ENCODE results near the gene FCHSD2.
A peak's percentile ranks its signal among the peaks of the same experiment; 100 is the strongest.

Gene FCHSD2

GRCh38 chr11:73142128-73142377 lies at the start of gene FCHSD2:
FCHSD2 (minus strand) TSS chr11:73142318; CDS start chr11:73141877, 441 bp downstream.
- no peak for DNase-seq

GRCh38 chr11:73191151-73191550 lies 49.0 kb upstream of the FCHSD2 start:
- DNase-seq, result no peak

- DNase-seq, result no peak
These were observed 48.4 kb upstream of the FCHSD2 start for GRCh38 chr11:73190557-73190885.

- DNase-seq, result peak; percentile 8
These were observed 47.8 kb upstream of the FCHSD2 start for GRCh38 chr11:73189723-73190556.

- DNase-seq, result no peak
These were observed 47.2 kb upstream of the FCHSD2 start for GRCh38 chr11:73189315-73189714.

- no peak for DNase-seq
These were observed 46.2 kb upstream of the FCHSD2 start for GRCh38 chr11:73188301-73188700.

- no peak for DNase-seq
These were observed 45.7 kb upstream of the FCHSD2 start for GRCh38 chr11:73187854-73188253.

- DNase-seq, result no peak
These were observed 44.8 kb upstream of the FCHSD2 start for GRCh38 chr11:73186886-73187285.

- DNase-seq, result no peak
These were observed 44.3 kb upstream of the FCHSD2 start for GRCh38 chr11:73186294-73186850.

- DNase-seq, result no peak
These were observed 43.7 kb upstream of the FCHSD2 start for GRCh38 chr11:73185680-73186293.

GRCh38 chr11:73184953-73185671 lies 43.0 kb upstream of the FCHSD2 start:
- peak; percentile 49 for DNase-seq

GRCh38 chr11:73182824-73183321 lies 40.8 kb upstream of the FCHSD2 start:
- no peak for DNase-seq

GRCh38 chr11:73178681-73179080 lies 36.6 kb upstream of the FCHSD2 start:
- DNase-seq, result no peak

- peak; percentile 47 for DNase-seq
These were observed 35.8 kb upstream of the FCHSD2 start for GRCh38 chr11:73177778-73178539.

GRCh38 chr11:73177380-73177777 lies 35.3 kb upstream of the FCHSD2 start:
- no peak for DNase-seq

GRCh38 chr11:73176874-73177155 lies 34.7 kb upstream of the FCHSD2 start:
- DNase-seq, result no peak

GRCh38 chr11:73176145-73176873 lies 34.2 kb upstream of the FCHSD2 start:
- no peak for DNase-seq

GRCh38 chr11:73175551-73176144 lies 33.5 kb upstream of the FCHSD2 start:
- DNase-seq, result no peak

- no peak for DNase-seq
These were observed 32.3 kb upstream of the FCHSD2 start for GRCh38 chr11:73174495-73174791.

- no peak for DNase-seq
These were observed 31.8 kb upstream of the FCHSD2 start for GRCh38 chr11:73173755-73174494.

GRCh38 chr11:73172992-73173656 lies 31.0 kb upstream of the FCHSD2 start:
- DNase-seq, result no peak

Data from NCI-H2029 (cell line).